ENCODE measurements around the gene ATXN1L. TPM values are rescaled to one million over a fixed set of nuclear protein-coding genes. Genes with fewer than 3 reads are reported as not detected.
"Not testable (repeated sequence)": the region's sequence is repeated elsewhere in the genome, so short reads cannot be mapped to it uniquely, and the experiment has no call there.

ATXN1L gene
- total RNA-seq, 2 experiments from 2014 or later = 23.2 to 23.6 TPM

- H3K4me3 Mint-ChIP-seq; H3K9me3 Mint-ChIP-seq; H3K36me3 Mint-ChIP-seq (ENCODE audit: low read depth); H3K27ac Mint-ChIP-seq; H3K4me1 Mint-ChIP-seq; POLR2A ChIA-PET; H3K27me3 Mint-ChIP-seq; DNase-seq: not testable (repeated sequence)
- CTCF ChIA-PET = interaction anchor here (1.4 kb wide), 1 partner anchor 8 kb away, joined by 3 read pairs; no protein-coding TSS in a partner anchor
Observed at GRCh38 chr16:71832112-71832511, 13.7 kb upstream of the ATXN1L start.

DNA sequence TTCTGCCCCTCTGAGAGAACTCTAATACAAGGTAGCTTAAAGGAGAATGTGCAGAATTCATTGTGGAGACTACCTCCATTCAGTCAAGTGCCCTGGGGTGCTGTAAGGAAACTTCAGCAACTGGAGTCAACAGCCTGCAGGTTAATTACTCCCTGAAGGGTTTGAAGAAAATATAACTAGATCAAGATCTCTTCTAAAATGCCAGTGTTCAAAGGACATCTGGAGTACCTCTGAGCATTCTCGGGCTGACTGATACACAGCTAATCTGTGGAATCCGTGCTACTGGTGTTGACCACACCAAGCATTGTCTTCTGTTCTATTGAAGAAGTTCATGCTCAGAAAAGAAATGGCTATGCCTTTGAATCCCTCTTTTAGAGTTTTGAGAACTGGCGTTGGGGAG is 11.5 kb upstream of the ATXN1L start:
- no peak overlapping the region for H3K27ac Mint-ChIP-seq
- ChIA-PET POLR2A (no interaction called here), CTCF (interaction anchor here (0.5 to 1.2 kb wide), 3 partner anchors 9 to 178 kb away, joined by 3 read pairs; no protein-coding TSS in a partner anchor)
- H3K4me3 Mint-ChIP-seq = no peak overlapping the region
- peaks cover 5% of the 10 kb centered on the region for H3K4me1 Mint-ChIP-seq
- H3K9me3 Mint-ChIP-seq = no peaks in the 10 kb centered on the region
- H3K27me3 Mint-ChIP-seq = no peaks in the 10 kb centered on the region
- no peaks in the 10 kb centered on the region for H3K36me3 Mint-ChIP-seq (ENCODE audit: low read depth)
- no peak for DNase-seq

- no peaks in the 10 kb centered on the region for H3K27me3 Mint-ChIP-seq
- no peaks in the 10 kb centered on the region for H3K9me3 Mint-ChIP-seq
- ChIA-PET CTCF (no interaction called here), POLR2A (no interaction called here)
- no peaks in the 10 kb centered on the region for H3K36me3 Mint-ChIP-seq (ENCODE audit: low read depth)
- H3K4me1 Mint-ChIP-seq = peaks cover 9% of the 10 kb centered on the region
- no peak overlapping the region for H3K4me3 Mint-ChIP-seq
- H3K27ac Mint-ChIP-seq = no peak overlapping the region
- no peak for DNase-seq
Observed at GRCh38 chr16:71837150-71837549, 8.6 kb upstream of the ATXN1L start.

DNA sequence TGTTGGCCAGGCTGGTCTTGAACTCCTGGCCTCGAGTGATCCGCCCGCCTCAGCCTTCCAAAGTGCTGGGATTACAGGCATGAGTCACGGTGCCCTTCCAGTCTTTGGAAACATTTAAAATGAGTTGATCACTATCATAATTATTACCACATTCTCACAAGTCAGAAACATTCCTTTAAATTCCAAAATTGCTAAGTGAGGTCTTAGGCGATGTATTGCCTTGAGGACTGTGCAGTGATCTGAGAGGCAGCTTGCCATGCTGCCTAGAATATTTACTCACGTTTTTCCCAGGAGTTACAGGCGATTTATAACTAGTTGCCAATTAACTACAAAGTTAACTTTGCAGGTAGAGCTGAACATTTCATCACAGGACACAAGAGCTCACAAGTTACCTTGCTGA is 5.7 kb upstream of the ATXN1L start:
- H3K27me3 Mint-ChIP-seq = no peaks in the 10 kb centered on the region
- CTCF ChIA-PET = interaction anchor here (0.7 to 1.2 kb wide), 3 partner anchors 8 to 65 kb away, joined by 3 read pairs; no protein-coding TSS in a partner anchor
- no peak for DNase-seq
- POLR2A ChIA-PET = no interaction called here
- H3K27ac Mint-ChIP-seq = no peak overlapping the region
- H3K9me3 Mint-ChIP-seq = no peaks in the 10 kb centered on the region
- no peaks in the 10 kb centered on the region for H3K36me3 Mint-ChIP-seq (ENCODE audit: low read depth)
- H3K4me3 Mint-ChIP-seq = no peak overlapping the region
- H3K4me1 Mint-ChIP-seq = peaks cover 20% of the 10 kb centered on the region

DNA sequence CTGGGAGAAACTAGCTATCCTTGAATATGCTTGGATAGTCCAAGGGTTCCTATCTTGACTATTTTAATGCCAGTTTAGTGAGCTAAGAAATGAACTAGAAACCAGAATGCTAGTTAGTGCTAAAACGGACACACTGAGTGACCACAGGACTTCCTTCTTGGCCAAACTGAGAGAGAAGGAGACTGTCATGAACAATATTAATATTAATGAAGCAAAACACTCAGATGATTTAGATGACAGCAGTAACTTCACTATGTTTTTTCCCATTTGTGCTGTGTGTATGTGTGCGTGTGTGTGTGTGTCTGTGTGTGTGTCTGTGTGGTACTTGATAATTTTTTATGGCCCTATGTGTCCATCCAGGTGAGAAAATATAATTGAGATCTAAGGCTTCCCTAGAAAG is 2.2 kb upstream of the ATXN1L start:
- peak overlapping the region; percentile 32 for H3K27ac Mint-ChIP-seq
- no peaks in the 10 kb centered on the region for H3K27me3 Mint-ChIP-seq
- no peak overlapping the region for H3K4me3 Mint-ChIP-seq
- H3K4me1 Mint-ChIP-seq = peaks cover 49% of the 10 kb centered on the region
- H3K9me3 Mint-ChIP-seq = no peaks in the 10 kb centered on the region
- no peak for DNase-seq
- POLR2A ChIA-PET = no interaction called here
- CTCF ChIA-PET = interaction anchor here (0.9 to 1.4 kb wide), 3 partner anchors 9 to 39 kb away, joined by 3 to 4 read pairs (median 3); no protein-coding TSS in a partner anchor
- H3K36me3 Mint-ChIP-seq (ENCODE audit: low read depth) = peaks cover 9% of the 10 kb centered on the region

GRCh38 chr16:71846431-71846830 is 655 bp downstream of the ATXN1L start:
- ChIA-PET CTCF (interaction anchor here (1.1 to 1.7 kb wide), 3 partner anchors 9 to 38 kb away, joined by 4 to 5 read pairs (median 5); partner anchors contain the start of gene ZNF821), POLR2A (no interaction called here)
- Mint-ChIP-seq H3K4me1 (peaks cover 53% of the 10 kb centered on the region), H3K27ac (peak overlapping the region; percentile 99), H3K9me3 (no peaks in the 10 kb centered on the region), H3K27me3 (no peaks in the 10 kb centered on the region), H3K4me3 (peak overlapping the region; percentile 91), H3K36me3 (ENCODE audit: low read depth) (peaks cover 27% of the 10 kb centered on the region)
- DNase-seq = peak; percentile 44

DNA sequence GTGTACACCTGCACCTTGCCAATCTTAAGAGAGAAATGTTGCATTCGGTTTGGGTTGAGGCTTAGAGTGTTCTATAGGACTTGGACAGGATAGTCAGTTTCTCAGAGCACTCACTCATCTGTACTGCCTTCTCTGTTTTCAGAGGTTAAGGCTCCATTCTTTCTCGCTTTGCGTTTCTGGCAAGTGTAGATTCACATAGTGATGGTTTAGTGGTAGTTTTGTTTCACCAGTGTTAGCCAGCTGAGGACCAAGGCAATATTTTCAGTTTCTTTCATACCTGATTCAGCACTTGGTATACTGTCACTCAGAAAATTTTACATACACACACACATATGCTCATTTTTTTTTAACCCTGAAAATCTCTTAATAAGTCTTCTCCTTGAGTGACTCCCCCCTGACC is 1.3 kb downstream of the ATXN1L start:
- peaks cover 53% of the 10 kb centered on the region for H3K4me1 Mint-ChIP-seq

DNA sequence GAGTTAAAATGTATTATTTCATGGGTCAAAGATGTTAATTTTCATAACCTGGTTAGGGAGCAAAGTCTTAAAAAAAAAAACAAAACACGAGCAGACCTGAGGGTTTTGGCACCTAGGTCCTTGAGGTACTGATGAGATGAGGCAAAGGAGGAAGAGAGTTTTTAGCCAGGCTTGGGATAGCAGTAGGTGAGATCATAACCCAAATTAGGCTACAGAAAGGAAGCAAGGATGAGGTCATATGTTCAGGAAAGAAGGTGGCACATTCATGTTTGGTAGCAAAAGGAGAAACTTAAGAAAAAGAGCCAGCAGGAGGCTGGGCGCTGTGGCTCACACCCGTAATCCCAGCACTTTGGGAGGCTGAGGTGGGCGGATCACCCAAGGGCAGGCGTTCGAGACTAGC is 2.8 kb downstream of the ATXN1L start:
- ChIA-PET CTCF (no interaction called here), POLR2A (no interaction called here)
- H3K9me3 Mint-ChIP-seq = no peaks in the 10 kb centered on the region
- H3K4me3 Mint-ChIP-seq = no peak overlapping the region
- peaks cover 37% of the 10 kb centered on the region for H3K36me3 Mint-ChIP-seq (ENCODE audit: low read depth)
- peaks cover 56% of the 10 kb centered on the region for H3K4me1 Mint-ChIP-seq
- H3K27ac Mint-ChIP-seq = no peak overlapping the region
- H3K27me3 Mint-ChIP-seq = no peaks in the 10 kb centered on the region
- no peak for DNase-seq

More for the DNA sequence above, 1.3 kb downstream of the ATXN1L start:
- Mint-ChIP-seq H3K4me3 (peak overlapping the region; percentile 91), H3K27ac (peak overlapping the region; percentile 99), H3K36me3 (ENCODE audit: low read depth) (peaks cover 31% of the 10 kb centered on the region), H3K27me3 (no peaks in the 10 kb centered on the region), H3K9me3 (no peaks in the 10 kb centered on the region)
- ChIA-PET POLR2A (no interaction called here), CTCF (interaction anchor here (1.1 to 1.7 kb wide), 3 partner anchors 8 to 37 kb away, joined by 4 to 5 read pairs (median 5); partner anchors contain the start of gene ZNF821)
- DNase-seq = no peak

DNA sequence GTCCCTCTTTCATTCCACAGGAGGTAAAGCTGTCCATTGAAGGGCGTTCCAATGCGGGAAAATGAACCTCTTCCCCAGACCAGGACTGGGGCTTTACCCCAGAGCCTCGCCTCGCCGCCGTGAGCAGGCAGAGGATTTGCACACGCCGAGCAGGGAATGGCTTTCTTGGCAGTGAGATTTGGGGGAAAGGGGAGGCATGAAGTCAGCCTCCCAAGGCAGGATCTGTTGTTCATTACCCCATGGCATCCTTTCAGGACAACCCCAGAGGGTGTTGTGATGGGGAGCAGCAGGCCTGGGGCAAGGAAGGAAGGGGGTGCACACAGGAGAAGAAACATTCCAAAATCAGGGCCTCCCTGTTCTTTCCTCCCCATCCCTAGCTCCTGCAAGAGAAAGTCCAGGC is 6.0 kb downstream of the ATXN1L start:
- ChIA-PET CTCF (interaction anchor here (1.4 to 1.7 kb wide), 3 partner anchors 12 to 110 kb away, joined by 3 to 4 read pairs (median 3); no protein-coding TSS in a partner anchor), POLR2A (no interaction called here)
- Mint-ChIP-seq H3K4me1 (peaks cover 66% of the 10 kb centered on the region), H3K27ac (no peak overlapping the region), H3K4me3 (no peak overlapping the region), H3K27me3 (no peaks in the 10 kb centered on the region), H3K9me3 (no peaks in the 10 kb centered on the region), H3K36me3 (ENCODE audit: low read depth) (peaks cover 52% of the 10 kb centered on the region)
- no peak for DNase-seq

DNA sequence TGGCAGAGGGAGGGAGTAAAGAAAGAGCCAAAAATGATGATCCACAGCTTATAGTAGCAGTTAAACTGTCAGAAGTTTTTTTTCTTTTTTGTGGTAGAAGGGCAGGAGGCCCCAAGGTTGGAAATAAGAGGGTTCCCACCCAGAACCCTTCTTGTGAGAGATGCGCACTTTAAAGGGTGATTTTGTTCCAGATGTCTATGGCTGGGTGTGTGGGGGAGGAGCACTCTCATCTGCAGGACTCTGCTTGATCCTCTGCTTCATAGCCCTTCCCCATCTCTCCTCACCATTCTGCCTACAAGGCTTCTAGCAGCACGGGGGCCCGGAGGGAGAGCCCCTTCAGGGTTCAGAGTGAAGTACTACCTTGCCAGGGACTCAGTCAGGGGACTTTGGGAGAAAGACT is 6.4 kb downstream of the ATXN1L start:
- ChIA-PET POLR2A (no interaction called here), CTCF (interaction anchor here (1.4 to 1.7 kb wide), 3 partner anchors 12 to 109 kb away, joined by 3 to 4 read pairs (median 3); no protein-coding TSS in a partner anchor)
- no peak overlapping the region for H3K27ac Mint-ChIP-seq
- H3K9me3 Mint-ChIP-seq = no peaks in the 10 kb centered on the region
- DNase-seq = no peak
- peaks cover 62% of the 10 kb centered on the region for H3K4me1 Mint-ChIP-seq
- H3K27me3 Mint-ChIP-seq = no peaks in the 10 kb centered on the region
- H3K36me3 Mint-ChIP-seq (ENCODE audit: low read depth) = peaks cover 52% of the 10 kb centered on the region
- H3K4me3 Mint-ChIP-seq = no peak overlapping the region

GRCh38 chr16:71852561-71852960 is 6.8 kb downstream of the ATXN1L start:
- peaks cover 58% of the 10 kb centered on the region for H3K4me1 Mint-ChIP-seq
- POLR2A ChIA-PET = no interaction called here

GRCh38 chr16:71853413-71853812 is 7.6 kb downstream of the ATXN1L start:
- Mint-ChIP-seq H3K9me3 (no peaks in the 10 kb centered on the region), H3K27ac (peak overlapping the region; percentile 73), H3K4me1 (peaks cover 49% of the 10 kb centered on the region), H3K27me3 (no peaks in the 10 kb centered on the region), H3K4me3 (no peak overlapping the region), H3K36me3 (ENCODE audit: low read depth) (peaks cover 50% of the 10 kb centered on the region)
- ChIA-PET CTCF (interaction anchor here (1.1 to 1.7 kb wide), 3 partner anchors 11 to 108 kb away, joined by 3 to 4 read pairs (median 3); no protein-coding TSS in a partner anchor), POLR2A (interaction anchor here (0.6 kb wide), 1 partner anchor 105 kb away, joined by 4 read pairs; no protein-coding TSS in a partner anchor)
- no peak for DNase-seq

More at GRCh38 chr16:71852561-71852960, 6.8 kb downstream of the ATXN1L start:
- no peaks in the 10 kb centered on the region for H3K27me3 Mint-ChIP-seq
- no peaks in the 10 kb centered on the region for H3K9me3 Mint-ChIP-seq
- peaks cover 54% of the 10 kb centered on the region for H3K36me3 Mint-ChIP-seq (ENCODE audit: low read depth)
- no peak for DNase-seq
- H3K4me3 Mint-ChIP-seq = no peak overlapping the region
- no peak overlapping the region for H3K27ac Mint-ChIP-seq
- CTCF ChIA-PET = interaction anchor here (0.5 to 1.7 kb wide), 4 partner anchors 11 to 1319 kb away, joined by 3 to 4 read pairs (median 3); no protein-coding TSS in a partner anchor

- Mint-ChIP-seq H3K9me3 (no peaks in the 10 kb centered on the region), H3K4me1 (peaks cover 47% of the 10 kb centered on the region), H3K36me3 (ENCODE audit: low read depth) (peaks cover 45% of the 10 kb centered on the region), H3K4me3 (no peak overlapping the region), H3K27ac (no peak overlapping the region), H3K27me3 (no peaks in the 10 kb centered on the region)
- POLR2A ChIA-PET = no interaction called here
- no peak for DNase-seq
- CTCF ChIA-PET = interaction anchor here (1.7 to 1.9 kb wide), 3 partner anchors 8 to 24 kb away, joined by 5 to 7 read pairs (median 5); no protein-coding TSS in a partner anchor
Observed at GRCh38 chr16:71854369-71854948, 8.7 kb downstream of the ATXN1L start.
